CD4-positive, alpha-beta T cell treated with Interleukin-6 for 4 hours (primary cell): ENCODE measurements around the gene AFF3.

Experiments used
- DNase-seq: peaks from one replicate; pipeline ENCODE4 v3.0.0-alpha.2; 2020; ENCODE audit warnings: mixed read lengths

The AFF3 gene

DNA sequence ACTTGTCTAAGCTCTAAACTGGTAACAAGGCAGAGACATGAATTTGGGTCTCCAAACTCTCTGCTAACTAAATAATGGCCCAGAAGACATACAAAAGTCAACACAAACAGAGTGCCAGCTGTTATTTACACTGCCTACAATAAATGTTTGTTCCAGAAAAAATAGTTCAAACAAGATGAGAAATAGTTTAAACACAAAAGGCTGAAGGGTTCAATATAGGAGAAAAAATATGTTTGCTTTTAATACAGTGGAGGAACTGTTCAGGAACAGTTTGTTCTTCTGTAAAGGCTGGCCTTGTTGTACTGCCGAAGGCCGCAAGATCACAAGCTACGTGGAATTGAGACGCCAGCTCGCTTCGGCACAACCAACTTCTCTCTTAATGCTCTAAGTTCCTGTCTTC is 74.6 kb downstream of the AFF3 start:
- no peak for DNase-seq

- no peak for DNase-seq
Observed at GRCh38 chr2:100066856-100067255, 75.5 kb downstream of the AFF3 start.

DNA sequence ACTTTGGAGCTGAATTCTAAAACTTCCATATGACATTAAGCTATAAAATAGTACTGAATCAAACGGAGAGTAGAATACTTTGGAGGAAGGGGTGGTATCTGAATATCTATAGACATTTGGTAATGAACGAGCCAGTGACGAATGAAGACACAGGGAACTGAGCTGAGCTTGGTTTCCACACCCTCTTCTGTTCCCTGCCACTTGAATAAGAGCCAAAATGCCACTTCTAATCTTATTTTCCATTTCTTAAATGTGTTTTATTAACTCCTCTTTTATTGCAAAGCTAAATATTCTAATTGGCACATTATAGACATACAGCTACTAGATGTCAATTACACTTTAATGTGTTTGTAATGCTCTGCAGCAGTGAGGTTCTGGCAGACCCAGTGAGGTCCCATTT is 76.1 kb downstream of the AFF3 start:
- no peak for DNase-seq

- no peak for DNase-seq
Observed at GRCh38 chr2:100064592-100065428, 77.6 kb downstream of the AFF3 start.

DNA sequence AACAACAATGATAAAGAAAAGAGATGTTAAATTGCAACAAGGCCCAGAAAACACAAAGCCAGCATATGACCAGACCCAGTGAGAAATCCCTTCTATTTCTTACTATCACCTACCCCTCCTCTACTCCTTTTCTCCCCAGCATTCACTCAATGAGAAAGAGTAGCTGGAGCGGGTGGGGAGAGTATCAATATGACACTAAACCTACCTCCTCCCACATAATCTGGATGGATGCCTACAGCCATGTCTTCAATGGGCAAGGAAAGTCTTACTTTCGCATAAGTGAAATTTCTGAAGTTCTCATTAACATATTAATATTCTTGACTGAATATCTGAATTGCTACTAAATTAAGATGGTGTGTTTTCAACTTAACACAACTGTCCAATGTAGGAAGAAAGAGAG is 78.2 kb downstream of the AFF3 start:
- DNase-seq = no peak

DNA sequence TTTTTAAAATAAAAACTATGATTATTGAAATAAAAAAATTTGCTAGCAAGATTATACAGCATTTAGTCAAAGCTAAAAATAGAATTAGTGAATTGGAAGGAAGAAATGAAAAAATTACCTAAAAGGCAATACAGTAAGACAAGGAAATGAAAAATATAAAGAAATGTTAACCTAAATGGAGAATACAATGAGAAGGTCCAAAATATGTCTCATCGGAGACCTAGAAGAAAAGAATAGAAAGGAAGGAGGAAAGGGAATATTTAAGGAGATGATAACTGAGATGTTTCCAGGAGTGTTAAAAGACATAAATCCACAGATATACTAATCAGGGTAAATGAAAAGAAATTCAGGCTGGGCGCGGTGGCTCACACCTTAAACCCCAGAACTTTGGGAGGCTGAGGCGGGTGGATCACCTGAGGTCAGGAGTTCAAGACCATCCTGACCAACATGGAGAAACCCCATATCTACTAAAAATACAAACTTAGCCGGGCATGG is 78.9 kb downstream of the AFF3 start:
- no peak for DNase-seq

- DNase-seq = no peak
Observed at GRCh38 chr2:100062336-100062735, 80.1 kb downstream of the AFF3 start.

- DNase-seq = peak; percentile 4
Observed at GRCh38 chr2:100060875-100061274, 81.5 kb downstream of the AFF3 start.

GRCh38 chr2:100059638-100060037 is 82.8 kb downstream of the AFF3 start:
- DNase-seq = no peak

- no peak for DNase-seq
Observed at GRCh38 chr2:100057901-100058261, 84.5 kb downstream of the AFF3 start.

- no peak for DNase-seq
Observed at GRCh38 chr2:100054426-100054825, 88.0 kb downstream of the AFF3 start.

DNA sequence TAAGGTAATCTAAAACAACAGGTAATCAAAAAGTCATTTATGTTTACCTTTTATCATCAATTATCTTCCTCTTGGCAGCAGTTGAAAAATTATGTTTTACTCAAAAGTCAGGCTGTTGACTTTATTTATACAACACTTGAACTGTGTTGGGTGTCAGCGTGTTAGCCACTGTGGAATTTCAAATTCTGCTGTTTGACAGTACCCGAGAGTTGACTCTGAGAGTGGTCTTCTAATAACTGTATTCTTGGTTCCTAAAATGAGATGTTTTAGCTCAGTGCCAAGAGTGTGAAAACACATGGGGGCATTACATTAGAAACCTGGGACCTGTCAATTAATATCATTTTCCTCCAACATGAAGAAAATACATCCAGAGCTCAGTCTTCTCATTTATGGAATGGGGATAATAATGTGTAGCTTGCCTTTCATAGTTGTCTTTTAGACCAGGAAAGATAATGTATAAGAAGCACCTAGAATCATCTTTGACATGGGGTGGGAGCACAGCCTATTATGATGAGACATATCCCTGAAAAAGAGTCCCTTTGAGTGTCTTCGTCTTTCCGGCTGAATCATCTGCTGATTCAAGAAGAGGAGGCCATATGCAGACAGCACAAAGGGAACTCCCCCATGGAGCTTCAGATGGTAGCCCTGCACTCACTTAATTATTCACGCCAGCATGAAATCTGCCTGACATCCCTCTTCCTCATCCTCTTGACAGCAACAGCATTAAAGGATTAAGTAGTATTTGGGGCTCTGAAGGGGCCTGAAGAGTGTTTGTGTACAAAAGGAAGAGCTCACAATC is 89.1 kb downstream of the AFF3 start:
- no peak for DNase-seq

DNA sequence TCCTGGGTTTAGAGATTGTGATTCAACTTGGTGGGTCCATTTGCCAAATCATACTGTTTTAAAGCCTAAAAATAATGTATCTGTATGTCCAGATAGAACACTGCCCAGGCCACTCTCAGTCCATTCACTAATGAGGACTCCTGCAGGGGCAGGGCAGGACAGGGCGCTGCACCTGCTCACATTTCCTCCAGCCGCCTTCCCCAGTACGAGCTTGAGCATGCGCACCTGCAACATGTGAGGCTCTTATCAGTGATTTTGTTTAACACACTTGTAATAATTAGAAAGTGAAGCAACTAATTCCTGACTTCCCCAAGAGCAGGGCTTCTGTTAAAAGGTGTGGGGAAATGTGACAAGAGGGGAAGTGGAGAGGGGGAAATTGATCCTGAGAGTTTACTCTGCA is 89.7 kb downstream of the AFF3 start:
- no peak for DNase-seq

GRCh38 chr2:100051253-100051652 is 91.1 kb downstream of the AFF3 start:
- DNase-seq = no peak

- no peak for DNase-seq
Observed at GRCh38 chr2:100050685-100051084, 91.7 kb downstream of the AFF3 start.

GRCh38 chr2:100046961-100047947 is 95.1 kb downstream of the AFF3 start:
- no peak for DNase-seq

DNA sequence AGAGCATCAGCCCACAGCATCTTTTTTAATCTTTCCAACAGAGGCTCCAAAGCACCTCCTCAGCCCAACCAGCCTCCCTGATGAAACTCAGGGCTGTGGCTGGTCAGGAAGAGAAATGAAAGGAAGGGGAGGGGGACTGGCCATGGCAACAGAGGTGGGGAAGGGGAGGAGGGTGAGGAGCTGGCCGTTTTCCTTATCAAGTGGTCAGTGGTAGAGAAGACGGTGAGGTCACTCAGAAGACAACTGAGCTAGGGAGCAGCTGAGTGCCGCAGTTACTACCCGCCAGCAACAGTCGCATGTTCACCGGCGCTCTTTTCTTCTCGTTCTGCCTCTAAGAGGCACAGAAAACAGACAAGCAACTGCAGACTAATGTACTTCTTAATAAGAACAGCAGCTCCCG is 97.4 kb downstream of the AFF3 start:
- DNase-seq = no peak

- no peak for DNase-seq
Observed at GRCh38 chr2:100043891-100044255, 98.5 kb downstream of the AFF3 start.

- DNase-seq = no peak
Observed at GRCh38 chr2:100043081-100043890, 99.1 kb downstream of the AFF3 start.

GRCh38 chr2:100042562-100042961 is 99.8 kb downstream of the AFF3 start:
- no peak for DNase-seq

DNA sequence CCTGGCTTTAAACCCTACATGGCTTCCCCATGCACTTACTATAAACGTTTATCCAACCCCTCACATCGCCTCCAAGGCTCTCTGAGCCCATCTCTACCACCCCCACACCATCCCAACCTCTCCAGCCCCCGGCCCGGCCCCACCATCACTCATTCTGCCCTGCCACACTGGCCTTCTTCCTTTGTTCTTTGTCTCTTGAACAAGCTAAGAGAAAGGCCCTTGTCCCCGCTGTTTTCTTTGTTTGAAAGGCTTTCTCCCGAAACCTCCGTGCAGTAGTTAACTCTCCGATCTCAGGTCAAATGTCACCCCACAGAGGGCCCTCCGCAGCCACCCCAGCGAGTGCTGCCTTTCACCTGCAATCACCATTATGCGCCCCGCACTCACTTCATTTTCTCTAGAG is 100.4 kb downstream of the AFF3 start:
- no peak for DNase-seq

DNA sequence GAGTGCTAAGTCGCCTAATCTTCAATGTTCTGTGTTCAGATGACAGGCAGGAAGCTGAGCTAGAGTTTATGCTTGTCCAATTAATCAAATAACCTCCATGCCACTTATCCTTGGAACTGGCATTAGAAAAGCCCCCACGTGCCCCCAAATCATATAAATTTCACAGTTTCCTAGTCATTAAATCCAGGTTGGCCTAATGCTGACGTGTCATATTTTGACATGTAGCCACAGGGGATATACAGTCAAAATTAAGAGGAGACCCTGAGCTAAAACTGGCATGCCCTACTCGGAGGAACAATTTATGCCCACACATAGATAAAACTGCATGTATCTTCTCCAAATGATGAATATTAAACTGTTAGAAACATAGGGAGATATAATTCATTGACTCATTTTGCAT is 101.0 kb downstream of the AFF3 start:
- no peak for DNase-seq
